Mucosa of rectum (tissue), 2 donors: ENCODE data around the gene ADCY10.

ENCODE experiments used
- H3K27ac ChIP-seq, 2 donors: one replicate each; pipeline ENCODE4 v1.7.0; 2013; ENCODE audit warnings: inconsistent platforms in 2 of 2, low read depth in 2 of 2, low read length in 2 of 2
- H3K27me3 ChIP-seq, 2 donors: one replicate each; pipeline ENCODE4 v1.7.0; 2013; ENCODE audit warnings: low read length in 2 of 2; ENCODE audit not compliant: control insufficient read depth in 2 of 2, insufficient read depth in 2 of 2
- H3K36me3 ChIP-seq, 2 donors: one replicate each; pipeline ENCODE4 v1.7.0; 2013; ENCODE audit warnings: low read length in 2 of 2; ENCODE audit not compliant: control insufficient read depth in 2 of 2, insufficient read depth in 2 of 2
- H3K4me1 ChIP-seq, 2 donors: one replicate each; pipeline ENCODE4 v1.7.0; 2013; ENCODE audit warnings: low read length in 2 of 2, mild to moderate bottlenecking in 1 of 2; ENCODE audit not compliant: control insufficient read depth in 2 of 2, insufficient read depth in 2 of 2
- H3K4me3 ChIP-seq, 2 donors: one replicate each; pipeline ENCODE4 v1.7.0; 2013; ENCODE audit warnings: low read length in 2 of 2
- H3K9ac ChIP-seq, 2 donors: one replicate each; pipeline ENCODE4 v1.7.0; 2013; ENCODE audit warnings: low read length in 2 of 2, low read depth in 1 of 2, mild to moderate bottlenecking in 1 of 2
- H3K9me3 ChIP-seq, 2 donors: one replicate each; pipeline ENCODE4 v1.7.0; 2013; ENCODE audit warnings: low read length in 2 of 2; ENCODE audit not compliant: control insufficient read depth in 2 of 2
- donor health status: healthy.
- donor health status: Normal muscosa, but diverticular disease.

ADCY10 gene

GRCh38 chr1:167762061-167762746 is 151.7 kb downstream of the ADCY10 start:
- H3K27me3 ChIP-seq, result no peaks in the 10 kb centered on the region
- no peak overlapping the region for H3K4me3 ChIP-seq
- H3K4me1 ChIP-seq, result peaks cover 4 to 13% of the 10 kb centered on the region in 2 donors
- no peaks in the 10 kb centered on the region for H3K9me3 ChIP-seq
- peaks cover 1 to 9% of the 10 kb centered on the region in 2 donors for H3K36me3 ChIP-seq
- no peak overlapping the region for H3K9ac ChIP-seq
- H3K27ac ChIP-seq, result no peak overlapping the region

DNA sequence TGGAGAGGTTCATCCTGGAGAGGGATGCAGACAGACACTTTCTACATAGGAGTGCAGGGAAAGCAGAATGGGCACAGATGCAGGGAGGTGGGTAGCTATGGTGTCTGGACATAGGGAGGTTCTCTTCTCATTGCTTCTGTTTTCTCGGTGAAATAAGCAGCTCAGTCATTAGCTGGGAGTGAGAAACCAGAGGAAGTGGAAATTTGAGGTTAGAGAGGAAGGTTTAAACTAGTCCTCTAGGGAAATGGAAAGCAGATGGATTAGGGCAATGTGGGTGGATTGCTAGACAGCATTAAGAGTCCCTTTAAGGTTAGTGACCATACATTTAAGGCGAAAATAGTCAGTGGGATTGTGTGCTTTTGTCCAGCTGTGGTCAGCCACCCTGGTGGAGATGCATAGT is 152.5 kb downstream of the ADCY10 start:
- no peaks in the 10 kb centered on the region for H3K9me3 ChIP-seq
- H3K9ac ChIP-seq, result no peak overlapping the region
- H3K36me3 ChIP-seq, result peaks cover 0 to 4% of the 10 kb centered on the region in 2 donors
- H3K27ac ChIP-seq, result no peak overlapping the region
- no peak overlapping the region for H3K4me3 ChIP-seq
- no peaks in the 10 kb centered on the region for H3K27me3 ChIP-seq
- peaks cover 12 to 21% of the 10 kb centered on the region in 2 donors for H3K4me1 ChIP-seq
